GM12865 (cell line): ENCODE data around the gene TBC1D14.
"Not testable (repeated sequence)": the region's sequence is repeated elsewhere in the genome, so short reads cannot be mapped to it uniquely, and the experiment has no call there.

ENCODE experiments used
- DNase-seq: peaks from one replicate; pipeline ENCODE4 v3.0.0; 2010; ENCODE audit warnings: low read depth
- H3K4me3 ChIP-seq: 2 replicates; pipeline ENCODE4 v1.5.1; 2011; ENCODE audit warnings: mild to moderate bottlenecking, low read depth, low read length, control low read depth
- TF ChIP-seq, protein P1 (sequence below): IDR thresholded peaks from 2 replicates; pipeline ENCODE4 v1.5.1; 2011; ENCODE audit warnings: low read length, control low read depth, low read depth, inconsistent platforms; ENCODE audit not compliant: insufficient read depth; ENCODE audit errors: missing control alignments

The TBC1D14 gene

DNA sequence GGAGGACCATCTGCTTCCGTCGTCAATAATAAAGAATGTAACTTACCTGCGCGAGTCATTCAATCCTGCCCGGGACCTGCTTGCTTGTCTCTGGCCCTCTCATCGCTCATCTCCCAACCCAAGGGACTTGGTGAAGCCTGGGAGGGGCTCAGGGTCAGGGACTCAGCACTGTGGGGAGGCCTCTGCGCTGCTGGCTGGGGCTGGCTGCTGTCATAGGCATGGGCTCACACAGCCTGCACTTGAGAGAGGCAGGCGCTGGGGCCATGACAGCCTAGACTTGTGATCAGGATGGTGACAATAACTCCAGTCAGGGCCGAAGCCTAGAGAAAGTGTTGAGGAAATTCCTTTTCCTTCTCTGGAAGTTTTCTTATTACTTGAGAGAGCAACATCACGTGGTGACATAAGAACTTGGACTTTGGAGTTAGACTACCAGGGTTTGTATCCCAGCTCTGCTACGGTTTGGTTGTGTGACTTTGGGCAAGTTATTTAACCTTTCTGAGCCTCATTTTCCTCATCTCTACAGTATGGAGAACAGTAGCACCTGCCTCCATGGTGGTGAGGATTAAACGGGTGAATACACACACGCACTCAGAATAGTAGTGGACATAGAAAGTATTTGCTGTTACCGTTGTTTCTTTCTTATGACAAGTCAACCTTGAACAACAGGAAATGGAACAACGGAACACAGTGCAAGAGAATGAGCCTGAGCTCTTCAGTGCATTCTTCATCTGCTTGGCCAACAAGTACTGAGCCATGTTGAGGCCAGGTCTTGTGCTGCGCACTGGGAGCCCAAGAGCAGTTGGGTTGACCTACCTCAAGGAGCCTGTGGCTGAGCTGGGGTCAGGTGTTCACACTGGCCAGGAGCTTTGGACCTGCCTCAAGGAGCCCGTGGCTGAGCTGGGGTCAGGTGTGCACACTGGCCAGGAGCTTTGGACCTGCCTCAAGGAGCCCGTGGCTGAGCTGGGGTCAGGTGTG lies 60.5 kb downstream of the TBC1D14 start:
- DNase-seq: peak; percentile 86
- TF ChIP-seq, protein P1, sequence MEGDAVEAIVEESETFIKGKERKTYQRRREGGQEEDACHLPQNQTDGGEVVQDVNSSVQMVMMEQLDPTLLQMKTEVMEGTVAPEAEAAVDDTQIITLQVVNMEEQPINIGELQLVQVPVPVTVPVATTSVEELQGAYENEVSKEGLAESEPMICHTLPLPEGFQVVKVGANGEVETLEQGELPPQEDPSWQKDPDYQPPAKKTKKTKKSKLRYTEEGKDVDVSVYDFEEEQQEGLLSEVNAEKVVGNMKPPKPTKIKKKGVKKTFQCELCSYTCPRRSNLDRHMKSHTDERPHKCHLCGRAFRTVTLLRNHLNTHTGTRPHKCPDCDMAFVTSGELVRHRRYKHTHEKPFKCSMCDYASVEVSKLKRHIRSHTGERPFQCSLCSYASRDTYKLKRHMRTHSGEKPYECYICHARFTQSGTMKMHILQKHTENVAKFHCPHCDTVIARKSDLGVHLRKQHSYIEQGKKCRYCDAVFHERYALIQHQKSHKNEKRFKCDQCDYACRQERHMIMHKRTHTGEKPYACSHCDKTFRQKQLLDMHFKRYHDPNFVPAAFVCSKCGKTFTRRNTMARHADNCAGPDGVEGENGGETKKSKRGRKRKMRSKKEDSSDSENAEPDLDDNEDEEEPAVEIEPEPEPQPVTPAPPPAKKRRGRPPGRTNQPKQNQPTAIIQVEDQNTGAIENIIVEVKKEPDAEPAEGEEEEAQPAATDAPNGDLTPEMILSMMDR: no peak
- no peak overlapping the region for H3K4me3 ChIP-seq

DNA sequence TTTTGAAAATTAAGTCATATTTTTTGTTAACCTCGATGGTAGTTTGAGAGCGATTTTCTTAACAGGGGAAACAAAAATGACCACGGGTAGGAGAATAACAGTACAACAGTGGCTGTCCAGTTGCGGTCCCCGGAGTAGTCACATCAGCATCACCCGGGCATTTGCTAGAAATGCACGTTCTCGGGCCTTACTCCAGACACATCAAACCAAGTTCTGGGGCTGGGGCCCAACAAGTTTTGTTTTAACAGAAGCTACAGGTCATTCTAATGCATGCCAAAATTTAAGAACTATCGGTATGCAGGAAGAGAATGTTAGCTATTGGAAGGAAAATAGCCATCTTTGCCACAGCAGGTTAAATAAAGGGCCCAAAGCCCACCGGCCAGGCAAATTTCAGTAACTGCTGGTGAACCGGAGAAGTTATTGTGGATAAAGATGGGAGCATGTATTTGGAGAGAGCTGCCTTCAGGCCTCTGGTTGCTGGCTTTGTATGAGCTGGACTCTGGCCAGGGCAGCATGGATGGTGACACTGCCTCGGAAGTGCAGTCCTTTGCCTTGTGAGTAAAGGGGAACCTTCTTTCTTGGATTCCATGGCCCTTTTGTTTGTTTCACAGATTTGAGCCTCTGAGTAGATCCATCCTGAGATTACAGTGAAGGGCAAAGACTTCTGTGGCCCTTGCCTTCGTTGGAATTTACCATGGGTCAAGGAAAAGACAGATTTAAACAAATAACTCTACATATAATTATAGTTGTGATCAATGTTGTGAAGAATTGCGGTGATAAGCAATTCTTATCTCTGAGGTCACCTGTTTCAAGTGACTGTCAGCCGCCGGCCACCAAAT lies 62.1 kb downstream of the TBC1D14 start:
- no peak overlapping the region for H3K4me3 ChIP-seq
- TF ChIP-seq, protein P1: no peak
- DNase-seq: no peak

DNA sequence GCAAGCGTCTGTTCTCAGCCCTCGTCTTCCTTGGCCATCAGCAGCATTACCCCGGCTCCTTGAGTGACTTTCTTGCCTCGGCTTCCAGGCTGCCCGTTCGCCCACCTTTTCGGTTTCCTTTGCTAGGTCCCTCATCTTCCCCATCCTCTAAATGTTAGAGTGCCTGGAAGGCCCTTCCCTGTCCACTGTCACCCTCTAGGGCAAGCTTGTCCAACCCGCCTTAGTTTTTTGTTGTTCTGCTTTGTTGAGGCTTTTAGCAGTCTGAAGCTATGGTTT lies 62.7 kb downstream of the TBC1D14 start:
- DNase-seq: no peak
- TF ChIP-seq, protein P1: no peak
- H3K4me3 ChIP-seq: no peak overlapping the region

DNA sequence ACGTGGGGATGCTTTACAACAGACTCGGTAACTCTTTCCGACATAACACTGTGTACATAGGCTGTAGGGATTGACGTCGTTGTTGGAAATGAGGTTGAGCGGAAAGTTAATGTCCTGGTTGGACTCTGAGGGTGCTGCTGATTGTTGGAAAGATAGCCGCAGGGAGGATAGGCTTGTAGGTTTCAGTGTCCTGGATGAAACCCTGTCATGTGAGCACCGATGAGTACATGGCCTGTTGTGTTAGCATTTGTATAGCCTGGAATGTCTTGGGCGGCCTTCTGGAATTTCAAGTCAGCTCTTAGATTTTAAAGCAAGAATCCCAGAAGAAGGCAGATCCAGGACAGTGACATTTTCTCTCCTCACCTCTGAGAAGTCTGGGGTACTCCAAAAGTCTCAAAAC lies 63.3 kb downstream of the TBC1D14 start:
- no peak for DNase-seq
- TF ChIP-seq, protein P1: no peak
- H3K4me3 ChIP-seq: no peak overlapping the region

DNA sequence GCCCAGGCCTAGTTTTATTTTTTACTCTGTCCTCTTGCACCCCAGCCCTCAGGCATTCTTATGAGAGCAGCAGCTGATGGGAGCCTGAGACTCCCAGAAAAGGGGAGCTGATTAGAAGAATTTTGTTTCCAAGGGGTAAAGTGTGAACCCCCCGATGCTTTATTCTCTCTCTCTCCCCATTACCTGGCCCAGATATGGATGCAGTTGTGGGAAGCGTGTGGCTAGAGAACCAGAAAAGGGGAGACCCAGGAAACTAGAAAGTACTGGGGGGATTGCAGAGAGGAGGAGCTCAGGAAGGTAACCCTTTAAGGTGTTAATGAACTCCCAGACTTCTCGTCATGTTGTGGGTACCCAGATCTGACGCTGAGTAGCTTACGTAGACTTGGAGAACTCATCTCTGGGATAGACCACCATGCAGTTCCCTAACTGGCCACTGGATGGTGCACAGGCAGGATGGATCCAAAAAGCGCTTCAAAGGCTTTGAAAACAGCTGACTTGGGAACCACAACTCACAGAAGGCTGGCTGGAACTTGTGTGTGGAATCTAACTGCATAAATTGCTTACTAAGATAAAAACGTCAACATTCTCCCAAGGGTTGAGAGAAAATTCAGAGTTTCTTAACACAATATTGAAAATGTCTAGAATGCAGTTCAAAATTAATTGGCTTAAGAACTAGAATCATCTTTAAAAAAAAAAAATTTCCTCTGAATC lies 64.7 kb downstream of the TBC1D14 start:
- H3K4me3 ChIP-seq: no peak overlapping the region
- TF ChIP-seq, protein P1: peak; percentile 96
- peak; percentile 81 for DNase-seq

DNA sequence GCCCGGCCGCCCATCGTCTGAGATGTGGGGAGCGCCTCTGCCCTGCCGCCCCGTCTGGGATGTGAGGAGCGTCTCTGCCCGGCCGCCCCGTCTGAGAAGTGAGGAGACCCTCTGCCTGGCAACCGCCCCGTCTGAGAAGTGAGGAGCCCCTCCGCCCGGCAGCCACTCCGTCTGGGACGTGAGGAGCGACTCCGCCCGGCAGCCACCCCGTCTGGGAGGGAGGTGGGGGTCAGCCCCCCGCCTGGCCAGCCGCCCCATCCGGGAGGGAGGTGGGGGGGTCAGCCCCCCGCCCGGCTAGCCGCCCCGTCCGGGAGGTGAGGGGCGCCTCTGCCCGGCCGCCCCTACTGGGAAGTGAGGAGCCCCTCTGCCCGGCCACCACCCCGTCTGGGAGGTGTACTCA lies 68.2 kb downstream of the TBC1D14 start:
- not testable (repeated sequence) for DNase-seq

More for the DNA sequence above, 68.2 kb downstream of the TBC1D14 start:
- not testable (repeated sequence) for H3K4me3 ChIP-seq
